GM21737 (cell line): ENCODE data around the gene GPR176.

Source experiments
- ATAC-seq: cut with Tn5 transposase; IDR thresholded peaks from one replicate; pipeline ENCODE4 v1.9.1; 2021; ENCODE audit warnings: mild to moderate bottlenecking, moderate library complexity; ENCODE audit not compliant: unreplicated experiment

The GPR176 gene

GRCh38 chr15:39892418-39892817 is 27.6 kb downstream of the GPR176 start:
- no peak for ATAC-seq

DNA sequence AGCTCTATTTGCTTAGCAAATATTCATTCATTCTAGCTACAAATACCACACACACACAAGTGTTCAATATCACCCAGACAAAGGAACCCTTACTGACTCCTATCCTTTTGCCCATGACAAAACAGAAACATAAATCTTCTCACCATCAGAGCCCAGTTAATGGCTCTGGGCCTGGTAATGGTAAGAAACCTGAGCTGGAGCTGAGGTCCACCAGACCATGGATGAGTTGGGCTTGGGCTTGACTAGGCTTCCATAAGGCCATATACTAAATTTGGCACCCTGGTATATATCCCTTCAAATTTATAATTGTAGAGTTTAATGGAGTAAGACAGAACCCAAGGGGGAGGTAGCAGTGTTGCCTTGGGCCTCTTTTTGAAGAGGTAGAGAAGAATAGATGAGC is 29.4 kb downstream of the GPR176 start:
- no peak for ATAC-seq

DNA sequence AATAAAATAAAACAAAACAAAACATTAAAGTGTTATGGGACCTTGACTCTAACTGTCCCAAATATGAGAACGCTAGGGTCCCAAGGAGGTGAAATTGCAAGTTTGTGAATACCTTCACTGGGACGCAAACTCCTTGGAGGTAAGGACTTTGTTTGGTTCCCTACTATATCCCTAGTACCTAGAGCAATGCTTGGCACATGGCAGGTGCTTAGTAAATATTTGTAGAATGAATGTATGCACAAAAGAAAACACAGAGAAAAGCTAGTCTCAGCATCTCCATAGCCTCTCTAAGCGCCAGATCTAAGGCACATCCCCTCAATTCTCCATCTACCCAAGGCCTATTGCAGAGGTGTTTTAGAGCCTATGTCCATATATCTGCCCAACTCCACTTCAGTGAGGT is 30.5 kb downstream of the GPR176 start:
- ATAC-seq = no peak

DNA sequence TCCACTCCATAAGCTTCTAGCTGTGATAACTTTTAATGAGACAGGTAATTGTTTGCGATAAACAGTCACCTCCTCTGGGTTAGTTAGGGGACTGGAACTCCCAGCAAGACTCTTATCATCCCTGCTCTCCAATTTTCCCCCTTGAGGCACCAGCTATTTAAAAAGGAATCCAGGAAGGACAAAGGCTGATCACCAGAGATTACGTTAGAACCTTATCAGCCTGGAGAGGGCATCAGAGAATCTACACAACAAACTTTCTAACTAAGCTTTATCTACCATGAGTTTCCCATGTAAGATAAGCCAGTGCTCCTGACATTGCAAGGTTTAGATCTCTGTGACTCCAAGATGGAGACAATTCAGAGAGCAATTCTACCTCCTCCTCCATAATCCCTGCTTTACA is 31.3 kb downstream of the GPR176 start:
- no peak for ATAC-seq

DNA sequence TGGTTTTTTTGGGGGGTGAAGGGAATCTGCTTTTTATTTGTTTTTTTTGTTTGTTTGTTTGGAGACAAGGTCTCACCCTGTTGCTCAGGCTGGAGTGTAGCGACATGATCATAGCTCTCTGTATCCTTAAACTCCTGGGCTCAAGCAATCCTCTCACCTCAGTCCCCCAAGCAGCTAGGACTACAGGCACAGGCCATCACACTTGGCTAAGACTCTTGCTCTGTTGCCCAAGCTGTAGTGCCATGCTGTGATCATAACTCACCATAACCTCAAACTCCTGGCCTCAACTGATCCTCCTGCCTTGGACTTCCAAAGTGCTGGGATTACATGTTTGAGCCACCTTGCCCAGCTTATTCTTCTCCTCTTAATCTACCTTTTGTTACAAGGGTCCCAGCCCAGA is 31.8 kb downstream of the GPR176 start:
- no peak for ATAC-seq

DNA sequence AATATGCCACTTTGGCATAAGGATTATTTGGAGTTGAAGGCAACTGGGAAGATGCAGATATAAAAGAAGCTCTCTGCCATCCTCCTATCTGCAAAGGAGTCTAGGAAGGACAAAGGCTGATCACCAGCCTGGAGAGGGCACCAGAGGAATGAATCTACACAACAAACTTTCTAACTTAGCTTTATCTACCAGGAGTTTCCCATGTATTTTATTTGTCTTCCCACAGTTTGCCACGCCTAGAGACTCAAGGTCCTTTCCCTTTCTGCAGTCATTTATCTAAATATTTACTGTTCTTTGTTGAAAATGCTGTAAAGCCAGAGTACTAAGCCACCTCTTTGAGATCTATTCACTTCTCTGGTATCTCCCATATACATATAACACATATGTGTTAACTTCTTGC is 32.2 kb downstream of the GPR176 start:
- ATAC-seq = no peak

DNA sequence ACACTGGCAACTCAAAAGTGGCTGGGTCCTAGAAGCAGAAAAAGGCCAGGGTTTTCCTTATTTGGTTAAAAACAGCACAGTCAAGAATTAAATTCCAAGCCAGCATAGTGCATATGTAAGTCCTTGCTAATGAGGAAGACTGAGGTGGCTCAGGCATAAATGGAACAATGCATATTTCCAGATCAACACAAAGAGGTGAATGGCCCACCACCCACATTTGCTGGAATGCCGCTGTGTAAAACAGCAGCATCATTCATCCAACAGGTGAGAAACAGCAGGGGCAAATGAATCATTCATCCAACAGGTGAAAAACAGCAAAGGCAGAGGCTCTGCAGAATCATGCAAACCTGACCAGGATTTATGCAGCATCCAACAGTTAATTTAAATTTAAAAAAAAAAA is 32.9 kb downstream of the GPR176 start:
- ATAC-seq = no peak

- no peak for ATAC-seq
These were observed 33.6 kb downstream of the GPR176 start for GRCh38 chr15:39886418-39886817.

- ATAC-seq = no peak
These were observed 34.8 kb downstream of the GPR176 start for GRCh38 chr15:39885099-39885777.

DNA sequence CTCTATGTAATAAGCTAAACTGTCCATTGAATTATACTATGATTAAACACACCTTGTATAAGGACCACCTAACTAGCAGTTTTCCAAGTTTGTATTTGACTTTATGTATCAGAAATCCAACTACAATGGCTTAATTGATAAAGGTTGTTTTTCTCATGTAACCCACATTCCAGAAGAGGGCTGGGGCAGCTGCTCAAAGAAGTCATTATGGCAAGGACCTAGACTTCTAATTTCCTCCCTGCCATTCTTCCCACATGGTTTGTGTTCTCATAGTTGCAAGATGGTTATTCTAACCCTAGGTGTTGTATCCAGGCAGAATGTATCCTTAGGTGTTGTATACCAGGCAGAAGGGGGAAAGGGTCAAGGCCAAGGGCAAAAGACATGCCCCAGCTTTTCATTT is 35.7 kb downstream of the GPR176 start:
- ATAC-seq = no peak

GRCh38 chr15:39882602-39883001 is 37.5 kb downstream of the GPR176 start:
- ATAC-seq = no peak

- no peak for ATAC-seq
These were observed 38.3 kb downstream of the GPR176 start for GRCh38 chr15:39881790-39882189.

- ATAC-seq = no peak
These were observed 39.2 kb downstream of the GPR176 start for GRCh38 chr15:39880718-39881387.

GRCh38 chr15:39878406-39878785 is 41.7 kb downstream of the GPR176 start:
- ATAC-seq = no peak

DNA sequence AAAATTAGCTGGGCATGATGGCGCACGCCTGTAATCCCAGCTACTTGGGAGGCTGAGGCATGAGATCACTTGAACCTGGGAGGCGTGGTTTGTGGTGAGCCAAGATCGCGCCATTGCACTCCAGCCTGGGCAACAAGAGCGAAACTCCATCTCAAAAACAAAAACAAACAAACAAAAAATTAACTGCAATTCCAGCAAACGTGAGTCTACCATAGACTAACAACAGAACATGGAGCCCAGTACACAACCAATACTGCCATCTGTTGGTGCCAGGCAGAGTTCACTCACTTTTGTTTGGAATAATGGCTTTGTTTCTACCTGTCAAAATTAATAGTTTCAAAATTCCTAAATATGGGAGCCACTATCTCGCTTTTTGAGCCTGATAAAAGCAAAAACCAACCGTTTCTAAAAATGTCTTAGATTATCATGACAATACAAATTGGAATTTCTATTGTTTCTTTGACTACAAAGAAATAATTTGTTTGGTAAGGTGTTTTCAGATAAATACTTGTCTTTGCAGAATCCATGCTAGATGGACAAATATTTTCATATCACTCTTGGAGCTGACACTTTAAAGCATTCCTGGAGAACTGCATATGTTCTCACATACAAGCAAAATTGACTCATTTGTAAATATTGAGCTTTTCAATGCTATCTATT is 45.0 kb downstream of the GPR176 start:
- no peak for ATAC-seq

DNA sequence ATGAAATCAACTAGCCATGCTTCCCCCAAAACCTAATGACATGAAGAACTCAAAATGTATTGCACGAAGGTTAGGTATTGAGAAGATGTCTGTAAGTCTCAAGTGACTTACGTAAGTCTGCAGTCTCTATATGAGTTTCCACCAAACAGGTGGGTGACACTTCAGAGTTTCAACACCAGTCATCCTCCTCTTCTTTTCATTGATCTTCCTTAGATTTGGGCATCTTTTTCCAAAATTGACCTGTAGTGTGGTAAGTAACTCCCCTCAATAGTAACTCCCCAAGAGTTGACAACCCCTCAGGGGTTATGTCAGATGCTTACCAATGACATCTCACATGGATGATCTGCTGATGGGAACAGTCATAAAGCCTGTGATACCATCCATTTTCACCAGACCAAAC is 46.1 kb downstream of the GPR176 start:
- ATAC-seq = no peak

- no peak for ATAC-seq
These were observed 49.5 kb downstream of the GPR176 start for GRCh38 chr15:39870537-39870936.

DNA sequence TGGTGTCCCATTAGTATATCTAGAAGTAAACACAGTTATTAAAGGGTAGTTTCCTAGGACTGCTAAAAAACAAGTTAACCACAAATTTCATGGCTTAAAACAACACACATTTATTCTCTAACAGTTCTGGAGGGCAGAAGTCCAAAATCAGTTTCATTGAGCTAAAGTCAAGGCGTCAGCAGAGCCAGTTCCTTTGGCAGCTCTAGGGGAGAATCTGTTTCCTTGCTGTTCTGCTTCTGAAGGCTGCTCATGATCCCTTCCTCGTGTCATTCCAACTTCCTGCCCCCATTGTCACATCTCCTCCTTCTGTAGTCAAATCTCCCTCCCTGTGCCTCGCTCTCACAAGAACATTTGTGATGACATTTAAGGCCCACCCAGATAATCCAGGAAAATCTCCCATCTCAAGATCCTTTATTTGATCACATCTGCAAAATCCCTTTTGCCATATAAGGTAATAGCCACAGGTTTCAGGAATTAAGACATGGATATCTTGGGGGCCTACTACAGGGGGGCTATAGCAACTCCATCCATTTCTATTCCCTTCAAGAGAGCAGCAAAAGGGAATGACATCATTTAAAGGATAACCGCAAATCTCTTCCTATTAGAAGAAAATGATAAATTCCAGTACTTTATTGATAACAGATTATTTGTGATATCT is 50.1 kb downstream of the GPR176 start:
- no peak for ATAC-seq

DNA sequence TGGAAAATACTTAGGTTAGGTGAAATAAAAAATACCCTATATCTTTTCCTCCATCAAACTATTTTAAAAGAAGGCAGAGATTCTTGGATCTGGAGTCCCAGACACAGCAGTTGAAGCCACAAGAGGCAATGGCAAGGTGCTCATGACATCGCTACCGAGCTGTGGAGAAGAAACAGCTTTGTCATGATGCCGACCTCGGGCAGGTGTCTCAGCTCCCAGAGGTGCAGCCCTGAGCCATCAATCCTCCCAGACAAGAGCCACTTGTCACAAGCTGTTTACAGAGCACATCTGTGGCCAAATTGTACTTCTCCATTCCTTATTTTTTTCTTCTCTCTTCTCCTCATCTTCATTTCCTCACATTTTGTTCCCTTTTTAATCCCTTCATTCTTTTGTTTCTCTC is 50.8 kb downstream of the GPR176 start:
- no peak for ATAC-seq

DNA sequence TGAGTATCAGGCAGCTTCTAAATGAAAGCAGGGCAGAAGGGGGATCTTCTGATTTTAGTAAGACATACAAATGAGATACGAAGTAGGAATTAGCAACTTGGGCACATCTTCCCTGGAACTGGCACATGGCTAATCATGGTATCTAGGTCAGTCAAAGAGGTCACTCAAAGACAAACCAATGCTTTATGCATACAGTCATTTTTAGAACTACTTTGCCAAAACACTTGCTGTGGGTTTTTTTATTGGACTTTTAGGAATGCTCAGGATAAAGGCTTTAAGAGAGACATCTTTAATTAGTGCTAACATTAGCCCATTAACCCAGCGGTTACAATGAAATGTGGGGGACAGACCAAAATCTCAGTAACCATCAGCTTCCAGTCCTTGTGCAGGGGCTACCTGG is 51.7 kb downstream of the GPR176 start:
- ATAC-seq = no peak

DNA sequence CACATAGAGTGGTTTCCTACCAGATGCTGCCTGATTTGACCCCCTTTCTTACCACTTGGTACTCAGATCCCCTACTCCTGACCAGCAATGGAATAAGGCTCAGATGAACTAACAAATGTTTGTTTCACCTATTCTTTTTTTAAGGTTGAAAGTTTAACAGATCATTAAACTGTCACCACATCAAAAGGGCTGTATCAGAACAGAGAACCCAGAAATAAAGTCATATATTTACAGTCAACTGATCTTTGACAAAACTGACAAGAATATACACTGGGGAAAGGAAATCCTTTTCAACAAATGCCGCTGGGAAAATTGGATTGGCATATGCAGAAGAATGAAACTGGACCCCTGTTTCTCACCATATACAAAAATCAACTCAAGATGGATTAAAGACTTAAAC is 56.0 kb downstream of the GPR176 start:
- no peak for ATAC-seq

DNA sequence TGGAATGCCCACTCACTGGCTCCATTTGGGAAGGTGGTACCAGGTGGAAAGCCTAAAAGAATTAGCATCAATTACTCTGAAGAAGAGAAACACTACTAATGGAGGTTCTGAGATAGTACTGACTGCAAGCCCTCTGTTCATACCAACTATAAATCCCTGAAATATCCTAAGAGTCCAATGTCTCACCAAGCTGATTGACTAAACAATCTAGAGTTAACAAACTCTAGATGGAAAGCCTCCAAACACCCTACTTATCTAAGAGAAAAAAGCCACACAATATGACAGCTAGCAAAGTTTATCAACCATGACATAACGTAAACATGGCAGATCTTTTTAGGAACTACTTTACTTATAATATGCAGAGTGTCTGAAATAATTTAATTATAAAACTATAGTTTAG is 59.2 kb downstream of the GPR176 start:
- no peak for ATAC-seq
